ENCODE measurements around the gene AKR1C1. TPM values are rescaled to one million over a fixed set of nuclear protein-coding genes. Genes with fewer than 3 reads are reported as not detected.
"Not testable (repeated sequence)": the region's sequence is repeated elsewhere in the genome, so short reads cannot be mapped to it uniquely, and the experiment has no call there.

Gene AKR1C1
- total and polyA plus RNA-seq, 2 donors (not counting 3 experiments of a cell fraction or from before 2014, with no cell fraction given), result 1.5 to 5.5 TPM

DNA sequence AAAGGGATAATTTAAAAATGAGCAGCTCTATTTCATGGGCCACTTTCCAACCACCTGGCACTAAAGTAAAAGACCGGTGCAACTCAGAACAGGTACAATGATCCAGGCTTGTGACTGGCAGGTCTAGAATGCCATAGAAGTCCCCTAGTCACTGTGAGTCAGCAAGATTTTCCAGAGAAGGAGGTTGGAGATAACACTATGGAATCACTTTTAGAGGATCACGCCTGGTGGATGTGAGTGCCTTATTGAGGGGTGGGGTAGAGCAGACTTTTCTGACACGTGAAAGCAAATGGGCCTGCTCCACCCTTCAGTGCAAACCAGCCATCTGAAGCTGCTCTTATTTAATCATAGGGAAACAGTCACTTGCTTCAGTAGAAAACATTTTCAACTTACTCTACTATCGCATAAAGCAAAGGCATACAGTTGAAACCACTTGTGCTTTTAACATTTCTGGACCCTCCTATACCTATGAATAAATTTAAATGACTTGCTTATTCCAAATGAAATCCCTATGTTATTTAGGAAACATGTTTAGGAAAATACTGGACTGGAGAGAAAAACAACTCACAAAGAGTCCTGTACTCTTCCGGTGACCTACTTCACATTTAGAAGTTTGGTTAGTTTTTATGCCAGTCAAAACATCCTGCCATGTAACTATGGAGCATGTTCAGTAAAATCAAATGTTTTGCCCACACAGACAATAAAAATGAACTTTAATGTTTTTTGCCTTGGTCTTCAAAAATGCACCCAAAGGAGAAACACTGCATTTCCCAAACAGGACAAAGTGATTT lies 21.5 kb upstream of the AKR1C1 start:
- H4K20me1 ChIP-seq (replicated peaks; ENCODE audit: control insufficient read depth, extremely low read depth, insufficient read depth, low read length), result no peaks in the 10 kb centered on the region
- FAIRE-seq (peak; percentile 82), DNase-seq (ENCODE audit: low read depth, low spot score) (peak; percentile 66)
- peak overlapping the region; percentile 87 for H3K27ac ChIP-seq (ENCODE audit: insufficient read depth, low read depth, low read length)
- CTCF ChIA-PET, result no interaction called here
- peak overlapping the region; percentile 31 for H2AFZ ChIP-seq (ENCODE audit: low read depth, low read length)
- no peaks in the 10 kb centered on the region for H3K79me2 ChIP-seq (ENCODE audit: control insufficient read depth, insufficient read depth, low read length)
- dilution Hi-C loops (cut with MboI; ENCODE audit: extremely low pct_ligation_motif_present, low sequenced_read_pairs) (no loop called here), intact Hi-C loops (cut with micrococcal nuclease) (loop anchor here (2.0 kb wide), 1 partner anchor 93 kb away; no protein-coding TSS in a partner anchor)
- BruUV-seq (replicated peaks), result no TSS peak
- no peak for TF ChIP-seq POLR2A (IDR thresholded peaks at IDR 0.05; ENCODE audit: low read depth, low read length)
- TF ChIP-seq MYC (IDR thresholded peaks at IDR 0.05; ENCODE audit: low read depth, low read length), result no peak
- TF ChIP-seq FOS (IDR thresholded peaks at IDR 0.05; ENCODE audit: borderline replicate concordance, insufficient read depth, low read length), result no peak
- no peak for TF ChIP-seq EZH2 (IDR thresholded peaks at IDR 0.05; ENCODE audit: borderline replicate concordance, low read depth, low read length, severe bottlenecking)
- TF ChIP-seq POLR2AphosphoS5 (IDR thresholded peaks at IDR 0.05; ENCODE audit: insufficient read depth, low read depth, low read length), result no peak
- H3K9me3 ChIP-seq (replicated peaks; ENCODE audit: control insufficient read depth, insufficient read depth, low read length), result no peaks in the 10 kb centered on the region
- POLR2A ChIA-PET, result no interaction called here
- no peaks in the 10 kb centered on the region for H3K36me3 ChIP-seq (ENCODE audit: control insufficient read depth in 2 of 2, extremely low read depth in 1 of 2, insufficient read depth in 2 of 2, low read length in 2 of 2)
- no peak overlapping the region for H3K4me3 ChIP-seq (replicated peaks in 1 of 3; ENCODE audit: insufficient read depth in 1 of 3, low read depth in 1 of 3, low read length in 3 of 3)
- H3K9me1 ChIP-seq (replicated peaks; ENCODE audit: control insufficient read depth, extremely low read depth, insufficient read depth, low read length), result no peaks in the 10 kb centered on the region
- peaks cover 20% of the 10 kb centered on the region for H3K4me1 ChIP-seq (ENCODE audit: control insufficient read depth, extremely low read depth, insufficient read depth, low read length)
- H3K9ac ChIP-seq (replicated peaks; ENCODE audit: extremely low read depth, insufficient read depth, low read length), result peak overlapping the region; percentile 51
- H3K4me2 ChIP-seq (ENCODE audit: insufficient read depth, low read length), result peak overlapping the region; percentile 59
- H3K27me3 ChIP-seq (ENCODE audit: control insufficient read depth in 2 of 2, insufficient read depth in 2 of 2, low read length in 2 of 2), result no peaks in the 10 kb centered on the region

DNA sequence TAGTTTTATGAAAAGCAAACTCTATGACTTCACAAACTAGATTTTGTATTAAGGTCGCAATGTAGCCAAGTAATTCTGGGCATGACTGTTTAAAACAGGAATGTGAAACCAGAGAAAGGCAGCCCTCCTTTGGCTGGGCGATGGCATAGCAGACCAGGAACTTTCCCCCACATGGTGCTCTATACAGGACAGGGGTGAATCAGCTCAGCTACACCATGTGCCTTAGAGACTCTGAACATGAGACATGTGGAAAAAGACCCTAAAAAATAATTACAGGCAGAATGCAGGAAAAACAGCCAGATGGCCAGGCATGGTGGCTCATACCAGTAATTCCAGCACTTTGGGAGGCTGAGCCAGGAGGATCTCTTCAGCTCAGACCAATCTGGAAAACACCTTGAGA lies 20.3 kb upstream of the AKR1C1 start:
- peak; percentile 42 for DNase-seq (ENCODE audit: low read depth, low spot score)
- H3K4me2 ChIP-seq (ENCODE audit: insufficient read depth, low read length); POLR2A ChIA-PET; H3K4me3 ChIP-seq (replicated peaks in 1 of 3; ENCODE audit: insufficient read depth in 1 of 3, low read depth in 1 of 3, low read length in 3 of 3); H2AFZ ChIP-seq (ENCODE audit: low read depth, low read length); intact Hi-C loops (cut with micrococcal nuclease); BruUV-seq (replicated peaks); H3K27ac ChIP-seq (ENCODE audit: insufficient read depth, low read depth, low read length); H3K9ac ChIP-seq (replicated peaks; ENCODE audit: extremely low read depth, insufficient read depth, low read length); H3K9me1 ChIP-seq (replicated peaks; ENCODE audit: control insufficient read depth, extremely low read depth, insufficient read depth, low read length); H3K36me3 ChIP-seq (ENCODE audit: control insufficient read depth in 2 of 2, extremely low read depth in 1 of 2, insufficient read depth in 2 of 2, low read length in 2 of 2); H3K79me2 ChIP-seq (ENCODE audit: control insufficient read depth, insufficient read depth, low read length); H4K20me1 ChIP-seq (replicated peaks; ENCODE audit: control insufficient read depth, extremely low read depth, insufficient read depth, low read length); H3K9me3 ChIP-seq (replicated peaks; ENCODE audit: control insufficient read depth, insufficient read depth, low read length); H3K27me3 ChIP-seq (ENCODE audit: control insufficient read depth in 2 of 2, insufficient read depth in 2 of 2, low read length in 2 of 2); dilution Hi-C loops (cut with MboI; ENCODE audit: extremely low pct_ligation_motif_present, low sequenced_read_pairs): not testable (repeated sequence)
- peak; percentile 94 for FAIRE-seq
- H3K4me1 ChIP-seq (ENCODE audit: control insufficient read depth, extremely low read depth, insufficient read depth, low read length), result peaks cover 23% of the 10 kb centered on the region
- CTCF ChIA-PET, result interaction anchor here (1.3 kb wide), 1 partner anchor 93 kb away, joined by 5 read pairs; no protein-coding TSS in a partner anchor

DNA sequence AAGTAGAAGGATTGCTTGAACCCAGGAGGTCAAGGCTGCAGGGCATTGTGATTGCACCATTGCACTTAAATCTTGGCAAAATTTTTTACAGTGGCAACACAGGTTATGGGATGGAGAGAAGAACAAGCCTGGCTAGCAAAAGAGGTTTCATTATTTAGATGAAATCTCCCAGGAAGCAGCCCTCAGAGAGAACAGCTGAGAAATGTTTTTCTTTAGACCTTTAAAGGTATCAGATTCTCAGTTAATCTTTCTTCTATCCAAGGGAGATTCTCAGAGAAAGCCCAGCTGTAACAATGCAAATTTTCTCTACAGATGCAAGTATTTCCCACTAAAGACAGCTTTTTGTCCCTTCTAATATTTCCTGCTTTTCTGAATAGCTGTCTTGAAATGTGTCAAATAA lies 19.8 kb upstream of the AKR1C1 start:
- intact Hi-C loops (cut with micrococcal nuclease); H3K9me3 ChIP-seq (replicated peaks; ENCODE audit: control insufficient read depth, insufficient read depth, low read length); H2AFZ ChIP-seq (ENCODE audit: low read depth, low read length); H3K27ac ChIP-seq (ENCODE audit: insufficient read depth, low read depth, low read length); POLR2A ChIA-PET; H3K36me3 ChIP-seq (ENCODE audit: control insufficient read depth in 2 of 2, extremely low read depth in 1 of 2, insufficient read depth in 2 of 2, low read length in 2 of 2); H3K9ac ChIP-seq (replicated peaks; ENCODE audit: extremely low read depth, insufficient read depth, low read length); H4K20me1 ChIP-seq (replicated peaks; ENCODE audit: control insufficient read depth, extremely low read depth, insufficient read depth, low read length); H3K4me3 ChIP-seq (replicated peaks in 1 of 3; ENCODE audit: insufficient read depth in 1 of 3, low read depth in 1 of 3, low read length in 3 of 3); FAIRE-seq; H3K9me1 ChIP-seq (replicated peaks; ENCODE audit: control insufficient read depth, extremely low read depth, insufficient read depth, low read length); H3K27me3 ChIP-seq (ENCODE audit: control insufficient read depth in 2 of 2, insufficient read depth in 2 of 2, low read length in 2 of 2); dilution Hi-C loops (cut with MboI; ENCODE audit: extremely low pct_ligation_motif_present, low sequenced_read_pairs); DNase-seq (ENCODE audit: low read depth, low spot score); BruUV-seq (replicated peaks); H3K79me2 ChIP-seq (ENCODE audit: control insufficient read depth, insufficient read depth, low read length); H3K4me2 ChIP-seq (ENCODE audit: insufficient read depth, low read length): not testable (repeated sequence)
- CTCF ChIA-PET, result interaction anchor here (1.3 kb wide), 1 partner anchor 94 kb away, joined by 5 read pairs; no protein-coding TSS in a partner anchor
- H3K4me1 ChIP-seq (ENCODE audit: control insufficient read depth, extremely low read depth, insufficient read depth, low read length), result peaks cover 23% of the 10 kb centered on the region
